HG03442 (cell line): ENCODE measurements around the gene IL1RAPL1.

Experiments used
- ATAC-seq: cut with Tn5 transposase; IDR thresholded peaks from one replicate; pipeline ENCODE4 v1.9.1; 2021; ENCODE audit warnings: mild to moderate bottlenecking, moderate library complexity; ENCODE audit not compliant: unreplicated experiment

IL1RAPL1 gene

GRCh38 chrX:28960063-28960462 lies 372.8 kb downstream of the IL1RAPL1 start:
- no peak for ATAC-seq

DNA sequence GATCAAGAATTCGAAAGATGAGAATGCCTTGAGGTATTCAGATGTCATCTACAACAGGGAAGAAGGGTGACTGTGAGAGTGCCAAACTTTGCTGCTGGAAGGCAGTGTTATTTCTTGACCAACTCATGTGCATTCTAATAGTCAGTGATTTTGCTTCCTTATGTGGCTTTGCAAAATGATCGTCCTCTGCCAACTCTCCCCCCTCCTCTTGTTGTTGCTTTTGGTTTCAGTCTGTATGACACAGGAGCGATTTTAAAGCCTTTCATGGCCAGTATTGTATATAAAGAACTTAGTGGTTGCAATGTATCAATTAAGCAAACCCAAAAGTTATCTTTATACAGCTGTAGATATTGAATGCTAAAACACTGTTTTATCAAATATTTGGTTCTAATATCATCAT lies 379.1 kb downstream of the IL1RAPL1 start:
- no peak for ATAC-seq

DNA sequence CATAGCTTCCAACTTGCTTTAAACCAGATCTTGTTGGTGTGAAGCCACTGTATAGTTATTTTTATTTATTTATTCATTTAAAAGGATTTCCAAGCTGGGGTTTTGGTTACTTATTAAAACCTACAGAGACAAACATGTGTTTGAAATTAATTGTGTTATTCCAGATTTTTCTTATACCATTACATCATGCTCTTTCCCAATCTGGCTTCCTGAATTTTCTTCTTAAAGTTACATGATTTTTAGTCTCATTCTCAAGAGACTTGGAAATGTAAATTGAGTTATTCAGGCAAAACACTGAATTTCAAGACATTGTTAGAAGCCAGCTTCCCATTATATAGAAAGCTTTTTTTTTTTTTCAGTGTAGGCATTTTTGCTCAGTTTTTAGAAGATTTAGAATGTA lies 381.9 kb downstream of the IL1RAPL1 start:
- ATAC-seq: no peak

DNA sequence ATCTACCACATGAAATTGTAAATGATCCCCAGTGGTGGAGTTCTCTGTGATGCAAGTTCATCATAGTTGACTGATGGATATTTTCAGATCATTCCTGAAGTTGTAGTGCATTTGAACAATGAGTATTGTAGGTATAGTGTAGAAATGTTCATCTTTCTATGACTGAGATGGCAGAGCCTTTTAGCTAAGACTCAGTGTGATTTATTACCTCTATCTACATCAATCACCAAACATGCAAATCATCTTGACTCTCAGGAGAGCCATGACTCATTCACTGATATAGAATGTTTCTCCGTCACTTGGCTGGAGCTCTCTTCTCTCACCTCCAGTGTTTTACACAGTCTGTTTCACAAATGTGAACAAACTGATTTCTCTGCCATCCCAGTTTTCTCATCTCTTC lies 392.6 kb downstream of the IL1RAPL1 start:
- ATAC-seq: no peak

- ATAC-seq: no peak
Measured at GRCh38 chrX:28981952-28982351, 394.7 kb downstream of the IL1RAPL1 start.

DNA sequence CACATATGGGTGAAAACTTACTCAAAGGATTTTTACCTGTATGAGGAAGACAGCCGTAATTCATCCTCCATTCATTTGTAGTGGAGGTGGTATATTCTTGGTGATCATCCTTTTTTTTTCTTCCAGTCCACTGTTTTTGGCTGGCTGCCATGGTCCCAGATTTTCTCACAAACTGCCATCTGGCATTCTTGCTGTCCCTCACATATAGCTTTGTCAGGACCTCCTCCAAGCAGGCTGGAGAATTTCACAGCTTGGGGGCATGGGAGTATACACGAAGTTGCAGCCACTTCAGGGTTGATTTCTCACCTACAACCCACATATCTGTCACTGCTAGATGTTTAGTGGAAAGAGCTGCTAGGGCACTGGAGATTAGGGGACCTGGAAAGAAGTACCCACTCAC lies 401.0 kb downstream of the IL1RAPL1 start:
- no peak for ATAC-seq

- ATAC-seq: no peak
Measured at GRCh38 chrX:28997706-28998463, 410.6 kb downstream of the IL1RAPL1 start.

GRCh38 chrX:28998609-28999135 lies 411.4 kb downstream of the IL1RAPL1 start:
- ATAC-seq: no peak

GRCh38 chrX:29012867-29013266 lies 425.6 kb downstream of the IL1RAPL1 start:
- no peak for ATAC-seq

DNA sequence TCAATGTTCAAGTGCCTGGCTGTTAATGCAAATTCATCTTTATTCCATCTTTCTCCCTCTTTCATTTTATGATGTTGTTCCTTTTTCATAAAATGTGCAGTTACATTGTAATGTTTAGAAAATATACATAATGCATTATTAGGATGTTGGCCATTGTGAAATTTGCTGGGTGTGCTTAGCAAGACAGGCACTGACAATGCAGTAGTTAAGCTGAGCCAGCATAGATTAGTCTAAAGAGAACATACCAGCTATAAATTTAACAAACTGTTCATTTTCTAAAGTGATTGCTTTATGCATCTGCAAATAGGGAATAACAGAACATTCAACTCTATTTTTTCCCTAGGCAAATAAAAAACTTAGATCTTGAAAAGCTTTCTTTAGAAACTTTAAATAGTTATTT lies 436.0 kb downstream of the IL1RAPL1 start:
- ATAC-seq: no peak

- no peak for ATAC-seq
Measured at GRCh38 chrX:29024871-29025270, 437.6 kb downstream of the IL1RAPL1 start.

- no peak for ATAC-seq
Measured at GRCh38 chrX:29039501-29039900, 452.3 kb downstream of the IL1RAPL1 start.

DNA sequence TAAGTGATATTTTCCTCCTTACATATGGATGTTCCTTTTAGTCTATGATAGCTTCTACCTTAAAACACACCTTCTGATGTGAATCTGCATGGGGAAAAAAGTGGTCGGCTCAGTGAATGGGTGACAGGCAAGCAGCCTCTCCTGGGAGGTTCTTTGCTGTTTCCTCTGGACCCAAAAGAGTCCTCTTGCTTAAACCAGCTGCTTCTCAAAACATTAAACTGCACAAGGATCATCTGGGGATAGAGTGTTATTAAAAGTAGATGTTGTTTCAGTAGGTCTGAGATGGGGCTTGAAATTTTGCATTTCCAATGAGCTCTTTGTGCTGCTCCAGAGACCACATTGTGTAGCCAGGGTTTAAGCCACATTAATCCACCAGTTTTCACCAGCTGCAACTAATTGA lies 452.9 kb downstream of the IL1RAPL1 start:
- no peak for ATAC-seq

DNA sequence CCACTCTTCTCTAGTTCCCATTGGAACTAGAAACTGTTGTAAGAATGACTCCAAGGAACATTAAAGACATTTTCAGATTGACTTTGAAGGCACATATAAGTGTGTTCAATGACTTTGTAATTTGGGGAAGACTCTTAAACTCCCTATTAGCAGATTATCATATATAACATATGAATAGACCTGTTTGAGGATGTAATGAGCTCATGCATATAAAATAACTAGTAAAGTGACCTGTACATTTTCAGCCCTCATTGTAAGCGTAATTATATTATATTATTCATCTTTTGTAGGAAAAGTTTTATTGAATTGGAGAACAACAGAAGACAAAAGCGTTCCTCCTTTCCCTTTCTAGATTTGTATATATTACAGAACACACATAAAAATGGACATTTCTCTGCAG lies 455.1 kb downstream of the IL1RAPL1 start:
- ATAC-seq: no peak

DNA sequence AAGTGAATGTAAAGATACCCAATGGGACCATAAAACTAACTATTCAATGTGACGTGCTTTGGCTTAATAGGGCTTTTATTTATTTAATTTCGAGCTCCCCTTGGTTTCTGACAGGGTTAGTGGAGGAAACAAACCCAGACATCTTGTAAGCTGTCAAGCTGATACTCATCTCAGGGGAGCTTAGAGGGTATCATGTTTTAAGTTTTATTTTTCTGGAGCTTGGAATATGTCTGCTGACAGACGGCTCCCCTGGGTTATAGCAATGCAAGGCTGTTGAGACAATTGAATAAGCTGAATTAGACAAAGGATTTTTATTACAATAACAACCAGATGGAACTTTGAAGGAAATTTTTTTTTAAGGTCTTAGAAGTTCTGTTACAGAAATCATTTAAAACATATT lies 456.5 kb downstream of the IL1RAPL1 start:
- ATAC-seq: no peak

DNA sequence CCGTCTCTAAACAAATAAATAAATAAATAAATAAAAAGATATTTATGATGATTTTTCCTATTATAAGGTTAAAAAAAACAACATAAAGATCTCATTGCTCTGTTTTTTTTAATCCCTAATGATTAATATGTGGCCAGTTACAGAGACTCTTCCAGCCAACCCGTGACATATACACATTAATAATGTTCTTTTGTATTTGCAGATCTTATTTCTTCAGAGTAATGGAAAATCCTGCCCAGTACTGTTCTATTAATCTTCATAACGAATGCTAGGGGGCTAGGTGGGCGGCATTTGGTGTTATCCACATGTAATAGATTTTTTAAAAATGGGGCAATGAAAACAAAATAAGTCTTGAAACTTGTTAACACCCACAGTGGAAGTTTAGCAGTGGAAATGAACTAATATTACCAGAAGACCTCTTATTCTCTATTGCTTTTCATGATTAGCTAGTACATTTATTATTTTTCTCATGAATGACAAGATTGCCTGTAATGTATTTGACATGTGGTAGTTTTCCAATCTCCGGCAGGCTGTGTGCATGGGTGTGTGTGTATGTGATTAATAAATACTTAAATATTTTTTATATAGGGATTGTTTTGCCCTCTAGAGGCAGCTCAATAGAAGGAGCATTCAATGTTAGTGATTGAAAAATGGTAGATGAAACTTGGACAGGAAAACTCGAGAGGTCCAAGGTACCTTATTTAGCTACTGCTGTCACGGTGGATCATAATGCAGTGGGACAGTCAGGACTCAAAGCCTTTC lies 457.4 kb downstream of the IL1RAPL1 start:
- ATAC-seq: no peak

DNA sequence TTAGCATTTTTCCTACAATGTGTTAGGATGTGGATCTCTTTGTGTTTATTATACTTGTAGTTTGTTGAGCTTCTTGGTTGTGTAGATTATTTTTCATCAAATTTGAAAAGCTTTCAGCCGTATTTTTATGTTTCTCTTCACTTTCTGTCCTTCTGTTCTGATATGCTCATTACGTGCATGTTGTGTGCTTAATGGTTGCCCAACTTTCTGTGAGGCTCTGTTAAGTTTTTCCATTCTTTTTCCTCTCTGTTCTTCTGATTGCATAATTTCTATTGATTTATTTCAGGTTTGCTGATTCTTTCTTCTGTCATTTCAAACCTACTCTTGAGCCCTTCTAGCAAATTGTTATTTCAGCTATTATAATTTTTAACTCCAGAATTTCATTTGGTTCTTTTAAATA lies 478.2 kb downstream of the IL1RAPL1 start:
- no peak for ATAC-seq

GRCh38 chrX:29066516-29066915 lies 479.3 kb downstream of the IL1RAPL1 start:
- no peak for ATAC-seq

- no peak for ATAC-seq
Measured at GRCh38 chrX:29067351-29067750, 480.1 kb downstream of the IL1RAPL1 start.

DNA sequence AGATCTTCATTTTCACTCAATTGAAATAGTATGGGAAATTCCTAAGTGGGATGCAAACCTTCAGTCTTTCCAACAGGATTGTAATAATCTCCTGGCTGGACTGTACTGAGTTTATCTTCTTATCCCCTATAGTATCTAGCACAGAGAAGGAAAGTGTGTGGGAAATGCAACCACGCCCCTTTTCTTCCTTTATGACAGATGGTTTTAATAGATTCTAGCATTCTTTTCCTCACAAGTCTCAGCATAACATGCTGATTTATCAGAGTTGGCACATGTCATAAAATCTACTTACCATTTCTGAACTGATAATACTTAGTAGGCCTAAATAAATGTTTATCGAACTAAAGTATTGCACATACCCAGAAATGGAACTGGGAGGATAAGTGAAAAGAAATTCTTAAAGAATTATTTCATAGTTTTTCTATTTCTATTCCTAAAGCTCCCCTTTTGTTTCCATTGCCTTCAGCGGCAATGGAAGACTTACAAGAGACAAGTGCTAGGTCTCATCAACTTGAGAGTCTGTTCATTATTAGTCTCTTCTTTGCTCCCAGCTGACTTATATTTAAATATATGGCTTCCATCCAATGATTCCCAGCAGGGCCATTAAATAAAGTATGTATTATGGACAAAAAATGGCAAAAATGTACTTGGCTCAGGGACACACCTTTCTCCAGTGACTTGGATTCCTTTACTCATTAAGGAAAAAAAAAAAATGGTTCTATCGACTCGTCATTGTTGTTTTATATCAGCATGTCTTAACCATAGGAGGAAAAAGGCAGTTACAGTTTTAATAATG lies 484.5 kb downstream of the IL1RAPL1 start:
- ATAC-seq: no peak

GRCh38 chrX:29082558-29082957 lies 495.3 kb downstream of the IL1RAPL1 start:
- ATAC-seq: no peak
